ENCODE measurements around the gene GALNT6.
"Not testable (repeated sequence)": the region's sequence is repeated elsewhere in the genome, so short reads cannot be mapped to it uniquely, and the experiment has no call there.

GALNT6 gene

DNA sequence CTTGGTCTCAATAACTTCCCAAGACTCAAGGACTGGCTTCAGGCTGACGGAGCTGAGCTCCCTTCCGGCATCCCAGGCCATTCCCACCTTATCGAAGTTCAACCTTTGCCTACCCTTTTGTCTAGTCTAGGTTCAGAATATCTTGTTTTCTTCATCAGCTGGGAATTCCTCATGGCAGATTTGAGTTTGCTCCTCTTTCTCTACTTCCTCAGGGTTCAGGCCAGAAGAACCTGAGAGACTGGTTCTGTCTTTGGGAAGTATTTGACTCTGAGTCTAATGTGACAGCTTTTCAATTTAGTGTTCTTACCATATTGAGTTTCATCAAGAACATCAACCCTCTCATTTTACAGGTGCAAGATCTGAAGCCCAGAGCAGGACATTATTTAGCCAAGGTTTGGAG, 69.3 kb downstream of the GALNT6 start:
- no peak for DNase-seq

DNA sequence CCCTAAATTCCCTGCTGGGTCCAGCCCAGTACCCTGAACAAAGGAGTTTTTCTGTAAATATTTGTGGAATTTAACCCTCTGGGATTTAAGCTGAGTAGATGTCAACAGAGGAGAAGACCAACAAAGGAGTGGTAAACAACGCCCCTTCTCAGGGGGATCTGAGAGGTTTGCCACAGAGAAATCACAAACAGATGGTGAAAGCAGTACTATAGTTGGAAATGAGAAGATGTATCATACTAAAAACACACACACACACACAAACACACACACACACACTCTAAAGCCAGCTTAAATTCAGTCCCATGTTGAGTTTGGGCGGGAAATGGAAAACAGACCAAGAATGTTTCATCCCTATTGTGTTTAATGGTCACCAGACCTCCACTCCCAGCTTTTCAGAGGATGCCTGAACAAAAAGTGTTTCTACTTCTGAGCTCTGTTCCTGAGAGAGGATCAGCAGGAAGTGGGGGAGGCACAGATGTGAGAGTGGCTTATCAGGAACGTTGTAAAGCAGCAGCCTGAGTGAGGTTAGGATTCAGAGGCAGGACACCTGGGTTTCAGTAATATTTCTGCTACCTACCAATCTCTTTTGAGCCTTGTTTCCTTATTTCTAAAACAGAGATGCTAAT, 70.4 kb downstream of the GALNT6 start:
- DNase-seq: no peak

DNA sequence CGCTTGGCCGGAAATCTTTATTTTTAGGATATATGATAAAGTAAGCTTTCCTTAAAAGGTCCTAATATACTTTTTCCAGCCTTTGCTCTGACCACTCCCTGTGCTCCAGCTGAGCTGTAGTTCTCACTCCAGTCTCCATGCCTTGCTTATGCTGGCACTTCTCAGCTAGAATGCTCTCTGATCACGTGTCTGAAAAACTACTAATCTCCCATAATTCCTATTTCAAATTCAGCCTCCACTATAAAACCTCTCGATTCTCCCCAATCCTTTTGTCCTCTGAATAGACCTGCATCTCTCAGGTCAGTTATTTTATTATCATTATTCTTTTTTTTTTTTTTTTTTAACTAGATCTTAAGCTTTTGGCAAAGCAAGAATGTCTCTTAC, 70.9 kb downstream of the GALNT6 start:
- no peak for DNase-seq

DNA sequence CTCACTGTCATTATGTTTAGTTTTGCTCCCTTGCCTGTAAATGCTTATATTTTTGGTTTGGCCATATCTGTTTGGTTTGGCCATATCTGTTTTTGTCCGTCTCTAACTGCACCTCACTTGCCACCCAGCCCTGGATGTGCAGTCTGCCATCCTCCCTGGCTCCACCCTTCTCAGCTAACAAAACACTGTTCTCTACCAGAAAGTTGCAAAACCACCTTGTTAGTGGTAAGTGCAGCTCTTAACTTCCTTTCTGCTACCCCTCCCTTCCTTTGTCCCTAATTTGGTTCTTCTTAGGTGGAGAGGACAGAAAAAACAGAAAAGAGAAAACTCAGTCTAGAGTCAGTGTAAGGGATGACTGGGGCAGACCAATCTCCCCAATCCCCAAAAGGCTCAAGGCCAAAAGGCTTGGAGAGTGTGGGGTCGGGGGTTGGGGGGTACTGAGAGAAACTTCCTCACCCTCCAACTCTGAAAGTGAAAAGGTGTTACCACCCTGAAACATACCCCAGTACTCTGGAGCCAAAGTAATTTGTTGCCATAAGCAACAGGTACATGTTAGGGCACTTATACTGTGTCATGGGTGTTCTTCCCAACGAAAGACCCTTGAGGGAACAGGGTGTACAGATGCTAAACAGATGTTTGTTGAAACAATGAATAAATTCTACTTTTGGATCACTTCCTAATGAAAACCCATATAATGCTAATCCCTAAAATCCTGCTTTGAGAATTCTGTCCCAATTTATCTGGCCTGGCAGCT, 72.2 kb downstream of the GALNT6 start:
- no peak for DNase-seq

DNA sequence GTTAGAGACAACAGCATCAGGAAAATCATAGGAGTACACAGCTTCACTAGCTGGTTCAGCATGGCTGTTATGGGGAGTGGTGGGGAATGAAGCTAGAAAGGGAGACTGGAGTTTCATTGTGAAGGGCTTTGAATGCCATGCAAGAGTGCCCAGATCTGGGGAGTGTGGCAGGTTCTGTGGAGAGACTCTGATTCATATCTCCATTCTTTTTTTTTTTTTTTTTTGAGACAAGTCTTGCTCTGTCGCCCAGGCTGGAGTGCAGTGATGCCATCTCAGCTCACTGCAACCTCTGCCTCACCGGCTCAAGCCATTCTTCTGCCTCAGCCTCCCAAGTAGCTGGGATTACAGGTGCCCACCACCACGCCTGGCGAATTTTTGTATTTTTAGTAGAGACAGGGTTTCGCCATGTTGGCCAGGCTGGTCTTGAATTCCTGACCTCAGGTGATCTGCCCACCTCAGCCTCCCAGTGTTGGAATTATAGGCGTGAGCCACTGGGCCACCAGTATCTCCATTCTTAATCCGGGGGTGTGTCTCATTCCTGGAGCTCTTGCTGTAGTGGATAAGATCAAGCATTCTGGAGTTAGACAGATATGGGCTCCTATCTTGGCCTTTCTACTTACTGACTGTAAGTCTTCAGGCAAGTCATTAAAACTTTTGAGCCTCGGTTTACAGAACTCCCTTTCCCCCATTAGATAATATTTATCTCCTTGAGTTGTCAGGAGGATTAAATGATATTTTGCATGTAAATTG, 73.0 kb downstream of the GALNT6 start:
- DNase-seq: not testable (repeated sequence)

DNA sequence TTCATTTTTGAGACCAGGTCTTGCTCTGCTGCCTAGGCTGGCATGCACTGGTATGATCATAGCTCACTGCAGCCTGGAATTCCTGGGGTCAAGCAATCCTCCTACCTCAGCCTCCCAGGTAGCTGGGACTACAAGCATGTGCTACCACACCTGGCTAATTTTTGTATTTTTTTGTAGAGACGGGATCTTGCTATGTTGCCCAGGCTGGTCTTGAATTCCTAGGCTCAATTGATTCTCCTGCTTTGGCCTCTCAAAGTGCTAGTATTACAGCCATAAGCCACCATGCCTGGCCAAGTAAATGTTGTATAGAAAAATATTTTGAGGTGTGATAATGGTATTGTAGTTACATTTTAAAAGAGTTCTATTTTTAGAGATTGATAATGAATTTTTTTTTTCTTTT, 79.8 kb downstream of the GALNT6 start:
- DNase-seq: no peak

DNA sequence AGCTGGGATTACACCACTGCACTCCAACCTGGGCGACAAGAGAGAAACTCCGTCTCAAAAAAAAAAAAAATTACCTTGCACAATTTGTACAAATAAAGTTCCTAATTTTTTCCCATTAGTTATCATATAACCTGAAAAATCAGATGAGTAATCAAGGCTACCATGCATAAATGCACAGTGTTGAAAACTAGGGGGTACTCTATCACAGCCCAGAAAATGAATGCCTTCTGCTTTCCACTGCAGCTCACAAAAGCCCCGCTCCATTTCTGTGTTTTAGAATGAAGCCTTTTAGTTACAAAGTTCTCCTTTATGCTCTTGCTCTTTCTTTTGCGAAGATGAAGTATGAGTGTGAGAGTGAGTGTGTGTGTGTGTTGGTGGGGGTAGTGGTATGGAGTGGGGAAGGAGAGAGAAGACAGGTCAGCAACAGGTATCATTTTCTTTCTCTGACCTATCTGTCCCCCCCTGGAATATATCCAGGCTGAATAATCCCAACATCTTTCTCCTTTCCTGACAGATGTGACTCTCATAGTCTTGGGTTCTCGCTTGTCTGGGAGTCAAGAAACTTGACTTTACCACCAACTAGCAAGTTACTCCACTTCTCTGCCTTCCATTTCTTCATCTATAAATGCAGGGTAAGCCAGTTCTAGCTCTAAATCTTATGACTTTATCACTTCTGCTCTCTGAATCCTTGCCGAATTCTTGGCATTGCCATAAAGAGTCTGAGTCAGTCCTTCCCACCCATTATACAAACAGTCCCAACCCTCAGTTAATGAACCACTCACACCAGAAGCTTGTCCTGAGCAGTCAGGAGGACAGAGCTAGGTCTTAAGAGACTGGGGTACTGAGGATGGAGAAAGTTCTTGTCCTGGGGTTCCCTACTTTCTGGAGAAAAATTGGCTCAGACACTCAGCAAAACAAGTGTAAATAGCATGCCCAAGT, 83.3 kb downstream of the GALNT6 start:
- DNase-seq: no peak

DNA sequence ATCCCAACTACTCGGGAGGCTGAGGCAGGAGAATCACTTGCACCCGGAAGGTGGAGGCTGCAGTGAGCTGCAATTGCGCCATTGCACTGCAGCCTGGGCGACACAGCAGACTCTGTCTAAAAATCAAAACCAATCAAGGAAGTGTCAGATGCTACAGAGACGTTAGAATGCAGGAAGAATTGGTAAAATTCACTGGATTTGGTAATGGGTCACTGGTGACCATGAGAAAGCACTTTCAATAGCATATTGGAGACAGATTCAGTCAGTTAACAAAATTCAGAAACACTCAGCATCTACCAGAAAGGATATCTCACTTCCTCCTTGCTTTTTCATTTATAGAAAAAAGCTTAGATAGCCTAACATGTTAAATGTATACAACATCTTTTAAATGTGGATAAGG, 84.7 kb downstream of the GALNT6 start:
- DNase-seq: no peak

Data from DMS79 treated with DMSO at 0.1 percent for 48 hours (cell line).